HFF-Myc (cell line): Measurements from ENCODE around the gene TRIM10.

Experiments
- DNase-seq: peaks from one replicate; pipeline ENCODE4 v3.0.0-alpha.2; 2011; ENCODE audit warnings: low read depth; ENCODE audit errors: extremely low read depth
- H3K4me3 ChIP-seq: replicated peaks from 2 replicates; pipeline ENCODE4 v1.5.1; 2011; ENCODE audit warnings: low read depth, mild to moderate bottlenecking, control low read depth, low read length
- TF ChIP-seq, protein P1 (sequence below): IDR thresholded peaks from 2 replicates; pipeline ENCODE4 v1.5.1; 2012; ENCODE audit warnings: mild to moderate bottlenecking, low read depth, low read length, control low read depth; ENCODE audit errors: missing control alignments

TRIM10 gene

GRCh38 chr6:30200551-30201281, 39.7 kb upstream of the TRIM10 start:
- TF ChIP-seq, protein P1, sequence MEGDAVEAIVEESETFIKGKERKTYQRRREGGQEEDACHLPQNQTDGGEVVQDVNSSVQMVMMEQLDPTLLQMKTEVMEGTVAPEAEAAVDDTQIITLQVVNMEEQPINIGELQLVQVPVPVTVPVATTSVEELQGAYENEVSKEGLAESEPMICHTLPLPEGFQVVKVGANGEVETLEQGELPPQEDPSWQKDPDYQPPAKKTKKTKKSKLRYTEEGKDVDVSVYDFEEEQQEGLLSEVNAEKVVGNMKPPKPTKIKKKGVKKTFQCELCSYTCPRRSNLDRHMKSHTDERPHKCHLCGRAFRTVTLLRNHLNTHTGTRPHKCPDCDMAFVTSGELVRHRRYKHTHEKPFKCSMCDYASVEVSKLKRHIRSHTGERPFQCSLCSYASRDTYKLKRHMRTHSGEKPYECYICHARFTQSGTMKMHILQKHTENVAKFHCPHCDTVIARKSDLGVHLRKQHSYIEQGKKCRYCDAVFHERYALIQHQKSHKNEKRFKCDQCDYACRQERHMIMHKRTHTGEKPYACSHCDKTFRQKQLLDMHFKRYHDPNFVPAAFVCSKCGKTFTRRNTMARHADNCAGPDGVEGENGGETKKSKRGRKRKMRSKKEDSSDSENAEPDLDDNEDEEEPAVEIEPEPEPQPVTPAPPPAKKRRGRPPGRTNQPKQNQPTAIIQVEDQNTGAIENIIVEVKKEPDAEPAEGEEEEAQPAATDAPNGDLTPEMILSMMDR: no peak
- H3K4me3 ChIP-seq: no peak overlapping the region
- no peak for DNase-seq

GRCh38 chr6:30198166-30199084, 37.4 kb upstream of the TRIM10 start:
- TF ChIP-seq, protein P1: no peak
- H3K4me3 ChIP-seq: no peak overlapping the region
- DNase-seq: no peak

- no peak overlapping the region for H3K4me3 ChIP-seq
- TF ChIP-seq, protein P1: no peak
- no peak for DNase-seq
Measured at GRCh38 chr6:30196376-30196775, 35.4 kb upstream of the TRIM10 start.

DNA sequence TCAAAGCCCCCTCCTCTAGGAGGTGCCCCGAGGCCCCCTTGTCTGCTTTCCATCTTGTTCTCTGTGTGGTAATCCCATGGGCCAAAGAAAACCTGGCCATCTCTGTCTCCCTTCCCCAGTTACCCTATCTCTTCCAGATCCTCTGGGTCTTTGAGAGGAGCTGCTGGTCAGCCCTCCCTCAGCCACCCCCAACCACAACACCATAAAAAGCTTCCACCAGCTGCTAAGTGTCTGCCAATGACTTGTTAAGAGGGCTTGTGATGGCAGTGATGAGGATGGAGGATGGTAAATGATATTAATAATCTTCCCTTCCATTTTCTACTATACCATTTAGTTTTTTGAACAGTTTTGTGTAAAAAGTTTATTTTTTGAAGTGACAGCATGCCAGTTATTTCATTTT, 34.9 kb upstream of the TRIM10 start:
- TF ChIP-seq, protein P1: no peak
- H3K4me3 ChIP-seq: 0 out of 2 replicates have a peak overlapping the region, but pooled peaks have one; percentile 3
- no peak for DNase-seq

DNA sequence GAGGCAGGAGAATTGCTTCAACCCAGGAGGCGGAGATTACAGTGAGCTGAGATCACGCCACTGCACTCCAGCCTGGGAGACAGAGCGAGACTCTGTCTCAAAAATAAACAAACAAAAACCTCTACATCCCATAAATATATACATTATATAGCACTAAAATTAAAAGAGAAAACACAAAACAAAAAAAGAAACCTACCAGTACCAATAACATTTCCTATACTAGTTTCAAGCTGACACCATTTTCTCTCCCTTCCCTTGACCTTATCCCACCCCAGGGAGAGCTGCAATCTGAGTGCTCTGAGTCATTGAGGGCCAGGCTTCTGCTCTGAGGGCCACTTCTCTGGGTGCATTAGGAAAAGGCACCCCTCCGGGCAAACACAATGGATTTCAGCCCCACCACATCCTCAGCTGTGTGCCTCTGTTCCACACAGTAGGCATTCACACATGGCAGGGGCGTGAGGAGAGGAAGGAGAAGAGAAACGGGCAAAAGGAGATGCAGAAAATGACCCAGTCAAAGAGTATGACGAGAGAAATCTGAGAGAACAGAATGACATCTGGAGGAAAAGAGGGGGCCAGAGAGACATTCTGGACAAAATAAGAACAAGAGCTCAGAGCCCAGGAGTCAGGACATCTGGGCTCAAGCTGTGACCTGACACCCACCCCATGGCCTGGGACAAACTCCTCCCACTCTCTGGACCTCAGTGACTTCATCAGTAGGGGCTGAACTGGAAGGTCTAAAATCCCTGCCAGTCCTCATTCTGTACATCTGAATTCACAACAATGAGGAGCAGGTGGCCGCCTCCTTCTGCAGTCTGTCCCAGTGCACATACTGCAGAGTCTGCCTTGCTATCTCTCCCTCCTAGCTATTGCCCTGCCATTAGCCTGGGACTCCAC, 34.0 kb upstream of the TRIM10 start:
- H3K4me3 ChIP-seq: 0 out of 2 replicates have a peak overlapping the region, but pooled peaks have one; percentile 7
- TF ChIP-seq, protein P1: no peak
- peak; percentile 82 for DNase-seq

DNA sequence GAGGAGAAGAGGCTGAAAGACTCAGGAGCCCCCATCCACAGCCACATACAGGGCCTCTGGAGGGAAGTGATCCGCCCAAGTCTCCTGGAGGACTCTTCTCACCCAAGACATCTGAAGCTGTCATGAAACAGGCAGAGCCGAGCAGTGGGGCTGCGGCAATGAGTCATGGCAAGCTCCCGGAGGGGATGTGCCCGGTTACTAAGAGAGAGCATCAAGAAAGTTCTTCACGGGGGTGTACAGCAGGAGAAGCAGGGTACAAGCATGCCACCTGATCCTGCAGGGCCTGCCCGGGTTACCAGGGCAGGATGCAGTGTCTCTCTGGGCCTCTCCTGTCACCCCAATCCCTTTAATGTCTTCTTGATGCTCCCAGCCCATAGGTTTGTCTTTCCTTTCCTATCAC, 31.1 kb upstream of the TRIM10 start:
- DNase-seq: no peak
- TF ChIP-seq, protein P1: no peak
- no peak overlapping the region for H3K4me3 ChIP-seq
